GM12873 (cell line): ENCODE data around the gene CRISPLD2.

ENCODE experiments used
- CTCF ChIP-seq: IDR thresholded peaks from 2 replicates; pipeline ENCODE4 v1.5.1; 2012; ENCODE audit warnings: low read depth, mild to moderate bottlenecking, moderate library complexity, low read length, control low read depth; ENCODE audit not compliant: insufficient read depth; ENCODE audit errors: missing control alignments

CRISPLD2 gene

DNA sequence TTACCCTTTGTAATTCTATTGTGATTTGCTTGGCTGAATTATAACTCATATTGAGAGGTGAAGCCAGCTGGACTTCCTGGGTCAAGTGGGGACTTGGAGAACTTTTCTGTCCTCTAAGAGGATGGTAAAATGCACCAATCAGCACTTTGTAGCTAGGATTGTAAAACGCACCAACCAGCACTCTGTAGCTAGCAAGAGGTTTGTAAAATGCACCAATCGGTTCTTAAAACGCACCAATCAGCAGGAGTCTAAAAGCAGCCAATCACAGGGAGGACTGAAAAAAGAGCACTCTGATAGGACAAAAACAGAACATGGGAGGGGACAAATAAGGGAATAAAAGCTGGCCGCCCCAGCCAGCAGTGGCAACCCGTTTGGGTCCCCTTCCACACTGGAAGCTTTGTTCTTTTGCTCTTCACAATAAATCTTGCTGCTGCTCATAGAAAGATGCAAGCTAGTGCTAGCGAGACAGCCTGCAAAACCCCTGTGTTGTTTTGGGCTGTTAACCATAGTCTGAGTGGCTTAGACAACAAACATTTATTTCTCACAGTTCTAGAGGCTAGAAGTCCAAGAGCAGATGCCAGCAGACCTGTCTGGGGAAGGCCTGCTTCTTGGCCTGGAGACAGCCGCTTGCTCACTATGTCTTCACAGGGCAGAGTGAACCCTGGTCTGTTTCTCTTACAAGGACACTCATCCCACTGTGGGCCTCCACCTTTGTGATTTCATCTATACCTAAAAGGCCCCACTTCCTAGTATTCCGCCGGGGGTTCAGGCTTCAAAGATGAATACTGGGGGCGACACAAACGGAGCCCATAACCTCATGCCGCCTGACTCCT, 39.0 kb upstream of the CRISPLD2 start:
- no peak for TF ChIP-seq CTCF

- no peak for TF ChIP-seq CTCF
These were observed 36.9 kb upstream of the CRISPLD2 start for GRCh38 chr16:84782846-84783245.

GRCh38 chr16:84785843-84786581, 33.8 kb upstream of the CRISPLD2 start:
- TF ChIP-seq CTCF = no peak

GRCh38 chr16:84786605-84787262, 33.1 kb upstream of the CRISPLD2 start:
- TF ChIP-seq CTCF = no peak

DNA sequence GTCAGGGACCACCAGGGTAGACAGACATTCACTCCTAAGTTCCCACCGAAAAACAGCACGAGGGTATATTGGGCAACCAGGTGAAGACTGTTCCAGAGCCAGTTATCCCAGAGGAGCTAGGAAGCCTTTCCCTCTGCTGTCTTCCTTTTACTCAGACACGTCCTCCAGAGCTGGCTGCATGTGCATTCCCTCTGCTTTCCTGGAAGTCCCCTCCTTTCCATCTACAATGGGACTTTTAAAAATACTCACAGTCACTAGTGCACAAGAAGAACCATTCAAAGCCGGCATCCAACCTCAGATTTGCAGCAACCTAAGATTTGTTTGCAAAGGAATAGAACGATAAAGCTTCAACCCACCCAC, 32.5 kb upstream of the CRISPLD2 start:
- no peak for TF ChIP-seq CTCF

- no peak for TF ChIP-seq CTCF
These were observed 30.8 kb upstream of the CRISPLD2 start for GRCh38 chr16:84788920-84789391.

GRCh38 chr16:84789431-84789830, 30.4 kb upstream of the CRISPLD2 start:
- no peak for TF ChIP-seq CTCF
